DOHH2 (cell line): Measurements from ENCODE around the gene IRX1.

Experiments
- H3F3A ChIP-seq: fragments of 200-600 bp; sonication (generic), shearing (Covaris generic); 2 replicates; pipeline ENCODE4 v1.6.0; 2016; ENCODE audit warnings: antibody characterized with exemption, mild to moderate bottlenecking; ENCODE audit not compliant: control insufficient read depth, insufficient read depth
- H3K27ac ChIP-seq: fragments of 200-600 bp; sonication (generic); 2 replicates; pipeline ENCODE4 v1.5.1; 2014; ENCODE audit warnings: low read depth, mild to moderate bottlenecking, low read length, moderate library complexity
- H3K27me3 ChIP-seq: fragments of 200-600 bp; sonication (generic); 2 replicates; pipeline ENCODE4 v1.6.1; 2014; ENCODE audit warnings: mild to moderate bottlenecking, low read length, mixed read lengths; ENCODE audit not compliant: control insufficient read depth
- H3K36me3 ChIP-seq: fragments of 200-600 bp; sonication (generic); 2 replicates; pipeline ENCODE4 v1.6.1; 2014; ENCODE audit warnings: mild to moderate bottlenecking, low read length, moderate library complexity, mixed read lengths; ENCODE audit not compliant: control insufficient read depth
- H3K4me1 ChIP-seq: fragments of 200-600 bp; sonication (generic); 2 replicates; pipeline ENCODE4 v1.6.1; 2014; ENCODE audit warnings: mild to moderate bottlenecking, low read length, mixed read lengths; ENCODE audit not compliant: control insufficient read depth
- H3K4me2 ChIP-seq: fragments of 200-600 bp; sonication (generic); 2 replicates; pipeline ENCODE4 v1.6.0; 2014; ENCODE audit warnings: mild to moderate bottlenecking, low read length, moderate library complexity
- H3K4me3 ChIP-seq: fragments of 200-600 bp; sonication (generic); 2 replicates; pipeline ENCODE4 v1.5.1; 2014; ENCODE audit warnings: mild to moderate bottlenecking, low read length, mixed read lengths
- H3K79me2 ChIP-seq: fragments of 200-600 bp; sonication (generic); 2 replicates; pipeline ENCODE4 v1.6.1; 2014; ENCODE audit warnings: mild to moderate bottlenecking, low read length, mixed read lengths; ENCODE audit not compliant: control insufficient read depth
- H3K9me2 ChIP-seq: fragments of 200-600 bp; sonication (generic); replicated peaks from 2 replicates; pipeline ENCODE4 v1.6.1; 2014; ENCODE audit warnings: mild to moderate bottlenecking, low read length, mixed read lengths; ENCODE audit not compliant: control insufficient read depth
- H3K9me3 ChIP-seq: fragments of 200-600 bp; sonication (generic); 2 replicates; pipeline ENCODE4 v1.6.1; 2014; ENCODE audit warnings: antibody characterized with exemption, low read length, mixed read lengths; ENCODE audit not compliant: control insufficient read depth, insufficient read depth
- H4K20me1 ChIP-seq: fragments of 200-600 bp; sonication (generic); 2 replicates; pipeline ENCODE4 v1.6.0; 2014; ENCODE audit warnings: low read depth, mild to moderate bottlenecking, antibody characterized with exemption, low read length, moderate library complexity; ENCODE audit not compliant: control insufficient read depth, insufficient read depth
- CTCF ChIP-seq: fragments of 200-600 bp; sonication (generic); IDR thresholded peaks from one replicate; pipeline ENCODE4 v1.5.1; 2014; ENCODE audit warnings: antibody characterized with exemption, mild to moderate bottlenecking, low read depth, low read length; ENCODE audit not compliant: poor library complexity, severe bottlenecking
- EZH2phosphoT487 ChIP-seq: fragments of 200-600 bp; sonication (generic); IDR thresholded peaks from 2 replicates; pipeline ENCODE4 v1.6.1; 2017; ENCODE audit warnings: borderline replicate concordance, mild to moderate bottlenecking, antibody characterized with exemption, low read length, moderate library complexity, mixed read lengths

IRX1 gene

GRCh38 chr5:3625626-3626025, 30.0 kb downstream of the IRX1 start:
- TF ChIP-seq CTCF (no peak), EZH2phosphoT487 (no peak)
- Histone ChIP-seq H3K9me3 (peaks cover 11% of the 10 kb centered on the region), H3K27me3 (no peaks in the 10 kb centered on the region)

GRCh38 chr5:3634061-3634460, 38.4 kb downstream of the IRX1 start:
- Histone ChIP-seq H3F3A (no peaks in the 10 kb centered on the region), H3K27me3 (no peaks in the 10 kb centered on the region), H4K20me1 (no peaks in the 10 kb centered on the region), H3K4me3 (no peak overlapping the region), H3K9me3 (peaks cover 8% of the 10 kb centered on the region; the same call in 1 of the 2 replicates), H3K79me2 (no peaks in the 10 kb centered on the region), H3K4me1 (no peaks in the 10 kb centered on the region), H3K4me2 (no peak overlapping the region), H3K9me2 (no peaks in the 10 kb centered on the region), H3K36me3 (no peaks in the 10 kb centered on the region), H3K27ac (no peak overlapping the region)
- TF ChIP-seq EZH2phosphoT487 (no peak), CTCF (no peak)

More at GRCh38 chr5:3625626-3626025, 30.0 kb downstream of the IRX1 start:
- Histone ChIP-seq H3K27ac (no peak overlapping the region), H4K20me1 (no peaks in the 10 kb centered on the region), H3F3A (no peaks in the 10 kb centered on the region), H3K4me1 (no peaks in the 10 kb centered on the region), H3K79me2 (no peaks in the 10 kb centered on the region), H3K4me3 (no peak overlapping the region), H3K4me2 (no peak overlapping the region), H3K9me2 (no peaks in the 10 kb centered on the region), H3K36me3 (no peaks in the 10 kb centered on the region)

- Histone ChIP-seq H3K4me2 (no peak overlapping the region), H3K27me3 (no peaks in the 10 kb centered on the region), H3K4me3 (no peak overlapping the region), H3K9me3 (peaks cover 6% of the 10 kb centered on the region; the same call in 1 of the 2 replicates), H3K27ac (no peak overlapping the region), H3F3A (no peaks in the 10 kb centered on the region), H3K9me2 (no peaks in the 10 kb centered on the region), H3K79me2 (no peaks in the 10 kb centered on the region), H4K20me1 (no peaks in the 10 kb centered on the region), H3K36me3 (no peaks in the 10 kb centered on the region), H3K4me1 (no peaks in the 10 kb centered on the region)
- TF ChIP-seq EZH2phosphoT487 (no peak), CTCF (no peak)
These were observed 43.5 kb downstream of the IRX1 start for GRCh38 chr5:3639175-3639574.
